Mononuclear cell (primary cell): ENCODE results near the gene KDM2A. TPM values are rescaled to one million over a fixed set of nuclear protein-coding genes. Genes with fewer than 3 reads are reported as not detected.
"Not testable (repeated sequence)": the region's sequence is repeated elsewhere in the genome, so short reads cannot be mapped to it uniquely, and the experiment has no call there.

ENCODE experiments used
- H3K27me3 ChIP-seq: 2 replicates; pipeline ENCODE4 v1.6.0; 2011; ENCODE audit warnings: low read length, control low read depth; ENCODE audit not compliant: insufficient read depth
- H3K4me1 ChIP-seq: 2 replicates; pipeline ENCODE4 v1.5.1; 2011; ENCODE audit warnings: mild to moderate bottlenecking, low read length, control low read depth; ENCODE audit not compliant: insufficient read depth
- H3K4me3 ChIP-seq: 2 replicates; pipeline ENCODE4 v1.5.1; 2011; ENCODE audit warnings: mild to moderate bottlenecking, low read length, moderate library complexity
- H3K9me3 ChIP-seq: 2 replicates; pipeline ENCODE4 v1.5.1; 2011; ENCODE audit warnings: low read depth, mild to moderate bottlenecking, control low read depth, low read length
- total RNA-seq: library from RNA; depleted of rRNA; stranded (reverse); fragments of >200 nt; gene quantifications from one replicate; pipeline ENCODE4 v1.2.3, GENCODE V29; 2012

Gene KDM2A
- total RNA-seq, 1 donor, result 197 TPM

DNA sequence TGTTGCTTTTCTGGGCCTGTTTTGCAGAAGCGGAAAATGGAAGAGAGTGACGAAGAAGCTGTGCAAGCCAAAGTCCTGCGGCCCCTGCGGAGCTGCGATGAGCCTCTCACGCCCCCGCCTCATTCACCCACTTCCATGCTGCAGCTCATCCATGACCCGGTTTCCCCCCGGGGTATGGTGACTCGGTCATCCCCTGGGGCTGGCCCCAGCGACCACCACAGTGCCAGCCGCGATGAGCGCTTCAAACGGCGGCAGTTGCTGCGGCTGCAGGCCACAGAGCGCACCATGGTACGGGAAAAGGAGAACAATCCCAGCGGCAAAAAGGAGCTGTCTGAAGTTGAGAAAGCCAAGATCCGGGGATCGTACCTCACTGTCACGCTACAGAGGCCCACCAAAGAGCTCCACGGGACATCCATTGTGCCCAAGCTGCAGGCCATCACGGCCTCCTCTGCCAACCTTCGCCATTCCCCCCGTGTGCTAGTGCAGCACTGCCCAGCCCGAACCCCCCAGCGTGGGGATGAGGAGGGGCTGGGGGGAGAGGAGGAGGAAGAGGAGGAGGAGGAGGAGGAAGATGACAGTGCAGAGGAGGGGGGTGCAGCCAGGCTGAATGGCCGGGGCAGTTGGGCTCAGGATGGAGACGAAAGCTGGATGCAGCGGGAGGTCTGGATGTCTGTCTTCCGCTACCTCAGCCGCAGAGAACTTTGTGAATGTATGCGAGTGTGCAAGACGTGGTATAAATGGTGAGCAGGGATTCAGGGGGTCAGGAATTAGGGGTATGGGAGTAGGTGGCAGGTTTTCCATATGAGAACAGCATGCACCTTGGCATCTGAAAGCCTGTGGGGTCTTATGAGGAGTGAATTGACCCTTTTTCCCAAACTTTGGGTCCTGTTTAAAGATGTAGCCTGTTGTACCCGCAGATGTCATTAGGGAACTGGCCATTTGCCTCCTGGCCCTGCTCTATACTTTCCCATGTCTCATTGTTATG, 131.3 kb downstream of the KDM2A start:
- Histone ChIP-seq H3K4me1 (peaks cover 26% of the 10 kb centered on the region), H3K4me3 (no peak overlapping the region), H3K27me3 (no peaks in the 10 kb centered on the region), H3K9me3 (no peaks in the 10 kb centered on the region)

DNA sequence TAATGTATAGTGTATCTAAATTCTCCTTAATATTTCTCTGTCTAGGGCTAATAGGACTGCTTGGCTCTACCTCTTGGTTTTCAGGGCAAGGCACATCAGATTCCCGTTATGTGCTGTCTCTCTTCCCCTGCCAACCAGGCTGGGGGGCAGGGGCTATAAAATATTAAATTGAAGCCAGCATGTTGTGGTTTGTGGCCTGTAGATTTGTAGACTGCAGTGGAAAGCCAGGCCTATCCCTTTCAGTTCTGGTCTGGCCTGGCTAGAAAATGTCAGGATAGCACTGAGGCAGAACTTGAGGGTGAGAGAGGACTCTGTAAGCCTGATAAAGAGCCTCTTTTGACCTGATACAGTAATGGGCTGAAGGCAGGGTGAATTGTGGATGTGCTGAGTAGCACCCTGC, 132.8 kb downstream of the KDM2A start:
- H3K27me3 ChIP-seq, result no peaks in the 10 kb centered on the region
- H3K9me3 ChIP-seq, result no peaks in the 10 kb centered on the region
- no peak overlapping the region for H3K4me3 ChIP-seq
- peaks cover 26% of the 10 kb centered on the region for H3K4me1 ChIP-seq

- H3K9me3 ChIP-seq, result no peaks in the 10 kb centered on the region
- peaks cover 26% of the 10 kb centered on the region for H3K4me1 ChIP-seq
- H3K27me3 ChIP-seq, result no peaks in the 10 kb centered on the region
Observed at GRCh38 chr11:67252831-67253239, 133.8 kb downstream of the KDM2A start.

DNA sequence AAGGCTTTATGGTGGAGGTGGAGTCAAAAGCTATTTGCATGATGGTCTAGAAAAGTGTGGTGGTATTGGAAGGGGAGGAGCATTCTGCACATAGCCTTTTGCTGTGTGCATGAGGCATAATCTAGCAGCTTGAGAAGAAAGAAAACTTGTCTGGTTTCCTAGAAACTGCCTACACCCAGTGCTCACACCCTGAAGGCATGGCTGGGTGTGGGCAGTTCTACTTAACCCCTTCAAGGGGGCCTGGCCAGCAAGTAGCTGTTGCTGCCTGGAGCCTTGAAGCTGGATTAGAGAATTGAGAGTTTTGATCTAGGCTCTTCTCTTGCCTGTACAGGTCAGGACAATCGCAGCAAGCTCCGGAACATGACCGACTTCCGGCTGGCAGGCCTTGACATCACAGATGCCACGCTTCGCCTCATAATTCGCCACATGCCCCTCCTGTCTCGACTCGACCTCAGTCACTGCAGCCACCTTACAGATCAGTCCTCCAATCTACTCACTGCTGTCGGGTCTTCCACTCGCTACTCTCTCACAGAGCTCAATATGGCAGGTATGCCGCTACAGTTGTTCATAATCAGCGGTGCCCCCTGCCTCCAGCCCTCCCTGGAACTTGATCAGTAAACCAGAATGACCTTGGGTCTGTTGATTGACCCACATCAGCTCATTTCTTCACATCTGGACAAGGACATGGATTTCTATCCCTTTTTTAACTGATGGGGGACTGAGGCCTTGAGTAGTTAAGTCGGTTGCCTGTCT, 135.0 kb downstream of the KDM2A start:
- H3K4me3 ChIP-seq, result no peak overlapping the region
- no peaks in the 10 kb centered on the region for H3K9me3 ChIP-seq
- peaks cover 26% of the 10 kb centered on the region for H3K4me1 ChIP-seq
- no peaks in the 10 kb centered on the region for H3K27me3 ChIP-seq

More at GRCh38 chr11:67252831-67253239, 133.8 kb downstream of the KDM2A start:
- H3K4me3 ChIP-seq, result no peak overlapping the region

GRCh38 chr11:67254798-67255197, 135.7 kb downstream of the KDM2A start:
- no peaks in the 10 kb centered on the region for H3K9me3 ChIP-seq
- peaks cover 26% of the 10 kb centered on the region for H3K4me1 ChIP-seq
- H3K27me3 ChIP-seq, result no peaks in the 10 kb centered on the region
- no peak overlapping the region for H3K4me3 ChIP-seq

- no peaks in the 10 kb centered on the region for H3K9me3 ChIP-seq
- no peak overlapping the region for H3K4me3 ChIP-seq
- no peaks in the 10 kb centered on the region for H3K27me3 ChIP-seq
- peaks cover 26% of the 10 kb centered on the region for H3K4me1 ChIP-seq
Observed at GRCh38 chr11:67255353-67255752, 136.3 kb downstream of the KDM2A start.

GRCh38 chr11:67255864-67256263, 136.8 kb downstream of the KDM2A start:
- Histone ChIP-seq H3K4me1 (peaks cover 26% of the 10 kb centered on the region), H3K9me3 (no peaks in the 10 kb centered on the region), H3K4me3 (no peak overlapping the region), H3K27me3 (no peaks in the 10 kb centered on the region)

DNA sequence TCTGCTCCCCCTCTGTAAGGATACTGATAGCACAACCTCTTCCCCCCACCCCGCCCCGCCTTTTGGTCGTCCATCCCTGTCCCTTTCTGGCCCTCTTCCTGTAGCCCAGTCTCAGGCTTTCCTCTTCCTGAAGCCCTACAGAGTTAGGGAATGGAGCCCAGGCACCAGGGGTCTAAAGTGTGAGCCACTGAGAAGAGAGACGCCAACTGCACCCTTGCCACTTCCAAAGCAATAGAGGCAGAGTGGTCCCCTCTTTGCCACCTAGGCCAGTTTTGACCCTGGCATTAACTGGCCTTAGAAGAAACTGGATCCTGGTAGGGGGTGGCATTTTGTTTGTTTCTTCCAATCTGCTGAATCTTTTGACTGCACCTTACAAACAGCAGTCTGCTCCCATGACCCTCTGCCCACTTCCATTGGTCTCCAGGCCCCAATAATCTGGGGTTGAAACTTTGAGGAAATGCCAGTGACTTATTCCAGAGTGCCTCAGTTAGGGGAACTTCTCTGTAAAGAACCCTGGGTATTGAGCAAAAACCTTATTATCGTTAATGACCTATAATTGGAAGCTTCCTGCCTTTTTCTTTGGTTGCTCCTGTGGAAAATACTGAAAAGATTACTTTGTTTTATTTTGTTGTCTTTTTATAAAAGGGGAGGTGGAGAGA, 137.5 kb downstream of the KDM2A start:
- Histone ChIP-seq H3K4me3 (no peak overlapping the region), H3K4me1 (peaks cover 30% of the 10 kb centered on the region), H3K27me3 (no peaks in the 10 kb centered on the region), H3K9me3 (no peaks in the 10 kb centered on the region)

GRCh38 chr11:67260406-67260805, 141.3 kb downstream of the KDM2A start:
- Histone ChIP-seq H3K27me3 (no peaks in the 10 kb centered on the region), H3K4me1 (peaks cover 33% of the 10 kb centered on the region), H3K9me3 (no peaks in the 10 kb centered on the region), H3K4me3 (no peak overlapping the region)

DNA sequence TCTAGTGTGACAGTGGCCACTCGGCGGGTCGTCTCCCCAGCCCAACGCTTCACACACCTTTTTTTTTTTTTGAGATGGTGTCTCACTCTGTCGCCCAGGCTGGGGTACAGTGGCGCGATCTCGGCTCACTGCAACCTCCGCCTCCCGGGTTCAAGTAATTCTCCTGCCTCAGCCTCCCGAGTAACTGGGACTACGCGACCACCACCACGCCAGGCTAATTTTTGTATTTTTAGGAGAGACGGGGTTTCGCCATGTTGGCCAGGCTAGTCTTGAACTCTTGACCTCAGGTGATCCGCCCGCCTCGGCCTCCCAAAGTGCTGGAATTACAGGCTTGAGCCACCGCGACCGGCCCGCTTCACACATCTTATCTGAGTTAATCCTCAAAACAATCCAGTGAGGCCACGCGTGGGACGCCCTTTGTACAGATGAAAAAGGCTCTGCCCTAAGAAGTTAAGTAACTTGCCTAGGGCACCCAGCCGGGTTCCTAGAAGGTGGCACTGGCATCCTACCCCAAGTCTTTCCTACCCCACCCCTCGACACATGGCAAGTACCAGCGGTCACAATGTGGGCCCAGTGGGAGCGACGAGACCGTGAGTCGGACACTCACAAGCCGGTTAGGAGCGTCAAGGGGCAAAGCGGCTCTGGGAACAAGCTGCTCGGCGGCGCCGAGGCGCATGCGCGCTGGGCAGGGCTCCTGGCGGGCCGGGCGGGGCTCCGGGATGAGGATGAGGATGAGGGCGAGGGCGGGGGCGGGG, 142.0 kb downstream of the KDM2A start:
- not testable (repeated sequence) for H3K27me3 ChIP-seq, H3K9me3 ChIP-seq, H3K4me3 ChIP-seq
- H3K4me1 ChIP-seq, result peaks cover 39% of the 10 kb centered on the region

DNA sequence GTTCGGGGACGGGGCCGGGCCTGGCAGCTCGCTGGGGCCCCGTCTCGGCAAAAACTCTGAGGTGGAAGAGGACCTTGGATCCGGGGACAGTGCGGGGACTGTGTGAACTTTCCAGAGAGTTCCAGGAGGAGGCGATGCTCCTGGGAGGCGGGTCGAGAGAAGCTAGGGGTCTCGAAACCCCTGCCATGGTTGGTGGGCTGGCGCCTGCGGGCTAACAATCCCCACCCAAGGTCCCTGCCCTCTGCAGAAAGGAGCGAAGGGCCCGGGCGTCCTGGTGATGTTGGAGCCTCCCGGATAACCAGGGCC, 142.5 kb downstream of the KDM2A start:
- no peaks in the 10 kb centered on the region for H3K27me3 ChIP-seq
- no peaks in the 10 kb centered on the region for H3K9me3 ChIP-seq
- peaks cover 40% of the 10 kb centered on the region for H3K4me1 ChIP-seq
- H3K4me3 ChIP-seq, result no peak overlapping the region

DNA sequence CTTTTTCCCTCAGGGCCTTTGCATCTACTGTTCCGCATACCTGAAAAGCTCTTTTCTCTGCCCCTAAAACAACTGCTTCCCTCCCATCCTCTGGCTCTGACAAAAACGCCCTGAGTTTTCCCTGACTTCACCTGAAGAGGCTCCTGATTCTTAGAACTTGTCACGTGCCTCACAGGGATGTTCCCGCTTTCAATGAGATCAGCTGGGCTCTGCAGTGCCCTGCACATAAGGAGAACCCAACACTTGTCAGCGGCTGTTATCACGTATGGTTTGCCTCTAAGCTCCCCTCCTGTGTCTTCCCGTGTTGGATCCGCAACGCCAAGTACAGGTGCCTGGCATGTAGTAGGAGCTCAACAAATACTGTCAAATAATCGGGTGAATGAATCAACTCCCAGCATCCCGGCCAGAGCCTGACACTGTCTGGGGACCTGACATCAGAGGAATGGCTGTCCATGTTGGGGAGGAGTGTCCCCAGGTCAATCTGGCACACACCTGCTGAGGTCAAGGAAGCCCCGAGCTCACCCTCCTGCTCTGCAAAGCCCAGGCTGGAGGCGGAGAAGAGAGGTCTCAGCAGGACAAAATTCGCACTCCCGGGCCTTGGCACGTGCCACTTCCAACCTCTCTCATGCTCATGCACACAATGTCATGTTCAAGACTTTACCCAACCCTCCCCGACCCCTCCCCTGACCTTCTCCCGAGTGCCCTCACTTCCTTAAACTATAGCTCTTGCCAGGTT, 143.1 kb downstream of the KDM2A start:
- Histone ChIP-seq H3K9me3 (no peaks in the 10 kb centered on the region), H3K4me1 (peaks cover 40% of the 10 kb centered on the region), H3K4me3 (no peak overlapping the region), H3K27me3 (no peaks in the 10 kb centered on the region)

- Histone ChIP-seq H3K4me3 (no peak overlapping the region), H3K27me3 (no peaks in the 10 kb centered on the region), H3K9me3 (no peaks in the 10 kb centered on the region), H3K4me1 (peaks cover 46% of the 10 kb centered on the region)
Observed at GRCh38 chr11:67262731-67263675, 143.9 kb downstream of the KDM2A start.
